Parathyroid adenoma (tissue), 2 donors: ENCODE results near the gene GSTM1.

Experiments
- H2AFZ ChIP-seq: fragments of 300-600 bp; sonication (generic); one replicate; pipeline ENCODE4 v1.7.0; 2017; ENCODE audit warnings: antibody characterized with exemption, mild to moderate bottlenecking
- H3K27ac ChIP-seq: fragments of 300-600 bp; sonication (generic); one replicate; pipeline ENCODE4 v1.7.0; 2017
- H3K27me3 ChIP-seq: fragments of 300-600 bp; sonication (generic); one replicate; pipeline ENCODE4 v1.7.0; 2017; ENCODE audit warnings: low read length; ENCODE audit not compliant: control insufficient read depth, insufficient read depth
- H3K36me3 ChIP-seq: fragments of 300-600 bp; sonication (generic); one replicate; pipeline ENCODE4 v1.7.0; 2017; ENCODE audit warnings: low read length; ENCODE audit not compliant: control insufficient read depth, insufficient read depth
- H3K4me1 ChIP-seq: fragments of 300-600 bp; sonication (generic); one replicate; pipeline ENCODE4 v1.7.0; 2017; ENCODE audit warnings: control low read depth
- H3K4me2 ChIP-seq: fragments of 300-600 bp; sonication (generic); one replicate; pipeline ENCODE4 v1.7.0; 2017; ENCODE audit warnings: low read length
- H3K4me3 ChIP-seq: fragments of 300-600 bp; sonication (generic); one replicate; pipeline ENCODE4 v1.7.0; 2017; ENCODE audit warnings: low read depth, low read length
- H3K79me2 ChIP-seq: fragments of 300-600 bp; sonication (generic); one replicate; pipeline ENCODE4 v1.7.0; 2017; ENCODE audit warnings: control low read depth
- H3K9ac ChIP-seq: fragments of 300-600 bp; sonication (generic); one replicate; pipeline ENCODE4 v1.7.0; 2017; ENCODE audit warnings: mild to moderate bottlenecking
- H3K9me3 ChIP-seq: fragments of 300-600 bp; sonication (generic); one replicate; pipeline ENCODE4 v1.7.0; 2017; ENCODE audit warnings: low read length; ENCODE audit not compliant: control insufficient read depth
- CTCF ChIP-seq: fragments of 300-600 bp; sonication (generic); IDR thresholded peaks from one replicate; pipeline ENCODE4 v1.7.0; 2017; ENCODE audit warnings: antibody characterized with exemption, mild to moderate bottlenecking
- donor health status: primary hyperparathyroidism.

The GSTM1 gene

GRCh38 chr1:109718495-109718894 lies 30.9 kb downstream of the GSTM1 start:
- Histone ChIP-seq H3K9ac (no peak overlapping the region), H3K4me2 (no peak overlapping the region), H3K27ac (no peak overlapping the region), H3K79me2 (no peaks in the 10 kb centered on the region), H3K4me3 (no peak overlapping the region), H3K36me3 (no peaks in the 10 kb centered on the region), H3K27me3 (no peaks in the 10 kb centered on the region), H3K9me3 (no peaks in the 10 kb centered on the region), H2AFZ (no peak overlapping the region), H3K4me1 (no peaks in the 10 kb centered on the region)
- TF ChIP-seq CTCF: peak; percentile 10

- H3K4me1 ChIP-seq: no peaks in the 10 kb centered on the region
- H3K4me3 ChIP-seq: no peak overlapping the region
- H3K4me2 ChIP-seq: no peak overlapping the region
- H2AFZ ChIP-seq: no peak overlapping the region
- no peak overlapping the region for H3K9ac ChIP-seq
- no peaks in the 10 kb centered on the region for H3K9me3 ChIP-seq
- no peaks in the 10 kb centered on the region for H3K79me2 ChIP-seq
- H3K27me3 ChIP-seq: no peaks in the 10 kb centered on the region
- H3K36me3 ChIP-seq: no peaks in the 10 kb centered on the region
- H3K27ac ChIP-seq: no peak overlapping the region
- no peak for TF ChIP-seq CTCF
Observed at GRCh38 chr1:109719337-109719837, 31.8 kb downstream of the GSTM1 start.

GRCh38 chr1:109721042-109721441 lies 33.4 kb downstream of the GSTM1 start:
- H3K36me3 ChIP-seq: no peaks in the 10 kb centered on the region
- H2AFZ ChIP-seq: no peak overlapping the region
- no peaks in the 10 kb centered on the region for H3K79me2 ChIP-seq
- no peak for TF ChIP-seq CTCF
- no peak overlapping the region for H3K9ac ChIP-seq
- no peaks in the 10 kb centered on the region for H3K4me1 ChIP-seq
- no peaks in the 10 kb centered on the region for H3K27me3 ChIP-seq
- no peaks in the 10 kb centered on the region for H3K9me3 ChIP-seq
- no peak overlapping the region for H3K4me3 ChIP-seq
- H3K27ac ChIP-seq: no peak overlapping the region
- H3K4me2 ChIP-seq: no peak overlapping the region

- Histone ChIP-seq H3K4me1 (no peaks in the 10 kb centered on the region), H3K36me3 (no peaks in the 10 kb centered on the region), H2AFZ (no peak overlapping the region), H3K27ac (no peak overlapping the region), H3K9me3 (no peaks in the 10 kb centered on the region), H3K9ac (no peak overlapping the region), H3K4me3 (no peak overlapping the region), H3K4me2 (no peak overlapping the region), H3K27me3 (no peaks in the 10 kb centered on the region), H3K79me2 (no peaks in the 10 kb centered on the region)
- no peak for TF ChIP-seq CTCF
Observed at GRCh38 chr1:109721971-109722370, 34.4 kb downstream of the GSTM1 start.

GRCh38 chr1:109722908-109723691 lies 35.5 kb downstream of the GSTM1 start:
- TF ChIP-seq CTCF: no peak
- no peaks in the 10 kb centered on the region for H3K79me2 ChIP-seq

More at GRCh38 chr1:109722908-109723691, 35.5 kb downstream of the GSTM1 start:
- Histone ChIP-seq H3K4me1 (no peaks in the 10 kb centered on the region), H3K4me3 (no peak overlapping the region), H3K9me3 (no peaks in the 10 kb centered on the region), H3K36me3 (no peaks in the 10 kb centered on the region), H3K9ac (no peak overlapping the region), H2AFZ (no peak overlapping the region), H3K4me2 (no peak overlapping the region), H3K27ac (no peak overlapping the region), H3K27me3 (no peaks in the 10 kb centered on the region)
